ENCODE measurements around the gene QRICH1.

Gene QRICH1

DNA sequence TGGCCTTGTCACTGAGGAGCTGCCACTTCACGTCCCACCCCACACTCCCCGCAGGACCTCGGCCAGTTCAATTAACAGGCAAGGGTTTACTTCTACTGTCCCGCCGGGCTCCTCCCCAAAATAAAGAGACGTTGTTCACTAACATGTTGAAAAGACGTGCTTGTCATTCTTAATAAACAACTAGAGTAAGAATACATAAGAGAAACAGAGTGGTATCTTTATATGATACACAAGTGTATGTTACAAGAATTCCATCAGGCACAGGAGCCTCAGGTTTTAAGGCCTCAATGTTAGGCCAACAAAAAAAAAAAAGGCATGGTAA, 64.3 kb downstream of the QRICH1 start:
- no peak for DNase-seq
- H3K36me3 ChIP-seq, result peaks cover 81% of the 10 kb centered on the region
- H3K4me3 ChIP-seq (ENCODE audit: low read depth, low read length), result peak overlapping the region; percentile 62; the same call in 1 of the 2 replicates
- peak overlapping the region; percentile 80 for H3K27ac ChIP-seq
- no peaks in the 10 kb centered on the region for H3K27me3 ChIP-seq (ENCODE audit: insufficient read depth, low read depth, severe bottlenecking)
- TF ChIP-seq, protein P1, sequence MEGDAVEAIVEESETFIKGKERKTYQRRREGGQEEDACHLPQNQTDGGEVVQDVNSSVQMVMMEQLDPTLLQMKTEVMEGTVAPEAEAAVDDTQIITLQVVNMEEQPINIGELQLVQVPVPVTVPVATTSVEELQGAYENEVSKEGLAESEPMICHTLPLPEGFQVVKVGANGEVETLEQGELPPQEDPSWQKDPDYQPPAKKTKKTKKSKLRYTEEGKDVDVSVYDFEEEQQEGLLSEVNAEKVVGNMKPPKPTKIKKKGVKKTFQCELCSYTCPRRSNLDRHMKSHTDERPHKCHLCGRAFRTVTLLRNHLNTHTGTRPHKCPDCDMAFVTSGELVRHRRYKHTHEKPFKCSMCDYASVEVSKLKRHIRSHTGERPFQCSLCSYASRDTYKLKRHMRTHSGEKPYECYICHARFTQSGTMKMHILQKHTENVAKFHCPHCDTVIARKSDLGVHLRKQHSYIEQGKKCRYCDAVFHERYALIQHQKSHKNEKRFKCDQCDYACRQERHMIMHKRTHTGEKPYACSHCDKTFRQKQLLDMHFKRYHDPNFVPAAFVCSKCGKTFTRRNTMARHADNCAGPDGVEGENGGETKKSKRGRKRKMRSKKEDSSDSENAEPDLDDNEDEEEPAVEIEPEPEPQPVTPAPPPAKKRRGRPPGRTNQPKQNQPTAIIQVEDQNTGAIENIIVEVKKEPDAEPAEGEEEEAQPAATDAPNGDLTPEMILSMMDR (IDR thresholded peaks at IDR 0.05; ENCODE audit: low read depth, low read length), result no peak
- no peaks in the 10 kb centered on the region for H3K9me3 ChIP-seq (ENCODE audit: severe bottlenecking)

DNA sequence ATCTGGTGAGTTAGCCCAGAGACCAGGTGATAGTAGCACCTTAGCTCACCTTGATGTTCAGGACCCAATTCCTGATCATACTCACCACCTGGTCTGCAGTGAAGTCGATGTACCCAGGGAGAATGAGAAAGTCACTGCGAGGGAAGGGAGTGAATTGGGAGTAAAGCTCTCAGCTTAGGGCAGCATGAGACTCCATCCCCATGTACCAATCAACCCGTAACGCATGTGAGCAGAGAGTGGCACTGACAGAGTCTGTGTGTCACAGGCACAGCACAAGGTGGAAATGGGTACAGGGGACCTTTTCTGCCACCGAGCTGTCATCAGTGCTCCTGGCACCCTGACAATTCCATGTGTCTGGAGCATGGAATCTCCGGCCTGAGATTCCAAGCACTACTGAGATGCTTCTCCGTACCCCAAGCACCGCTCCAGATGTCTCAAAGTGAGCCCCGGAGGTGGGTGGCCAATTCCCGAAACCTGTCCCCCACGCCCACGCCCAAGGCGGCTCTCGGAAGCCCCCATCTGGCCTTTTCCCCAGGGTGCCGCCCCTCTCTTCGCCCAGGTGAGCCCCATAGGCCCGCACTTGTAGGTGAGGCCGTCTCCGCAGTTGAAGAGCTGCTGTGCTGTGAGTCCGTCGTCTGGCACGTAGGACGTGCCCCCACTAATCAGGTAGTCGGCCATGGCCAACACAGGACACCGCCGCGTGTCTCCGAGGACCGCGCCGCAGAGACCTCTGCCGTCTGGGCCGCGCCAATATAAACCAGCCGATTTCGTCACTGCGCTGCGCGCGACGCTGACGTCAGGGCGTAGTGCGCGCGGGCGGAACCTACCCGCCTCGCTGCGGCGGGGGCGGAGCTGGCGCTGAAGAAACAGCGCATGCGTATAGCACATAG, 65.0 kb downstream of the QRICH1 start, which contains the start of gene IMPDH2:
IMPDH2 (minus strand) TSS at position 726 of the 890 bp plus-strand sequence; CDS start at position 678, 48 bp downstream.
- Histone ChIP-seq H3K4me3 (ENCODE audit: low read depth, low read length) (peak within 1 kb of the TSS; percentile 62), H3K27ac (peak within 1 kb of the TSS; percentile 80), H3K27me3 (ENCODE audit: insufficient read depth, low read depth, severe bottlenecking) (no peaks in the 10 kb centered on the region), H3K9me3 (ENCODE audit: severe bottlenecking) (no peaks in the 10 kb centered on the region), H3K36me3 (peaks cover 86% of the 10 kb centered on the region)
- TF ChIP-seq, protein P1 (IDR thresholded peaks at IDR 0.05; ENCODE audit: low read depth, low read length), result no peak; the same call in 1 of the 2 replicates
- peak; percentile 92 for DNase-seq

DNA sequence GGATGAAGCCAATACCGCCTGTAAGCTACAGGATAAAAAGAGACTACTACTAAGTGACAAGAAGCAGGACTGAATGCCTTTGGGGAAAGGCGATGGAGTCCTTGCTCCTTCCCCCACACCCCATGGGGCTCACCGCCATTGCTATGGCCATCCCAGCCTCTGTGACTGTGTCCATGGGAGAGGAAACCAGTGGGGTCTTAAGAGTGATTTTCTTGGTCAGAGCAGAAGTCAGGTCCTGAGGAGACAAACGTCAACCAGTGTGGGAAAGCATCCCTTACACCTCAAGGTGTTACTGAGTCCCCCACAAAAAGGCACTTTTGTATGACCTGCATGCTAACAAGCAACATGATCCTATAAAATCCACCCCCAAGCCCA, 65.6 kb downstream of the QRICH1 start:
- peak overlapping the region; percentile 80 for H3K27ac ChIP-seq

DNA sequence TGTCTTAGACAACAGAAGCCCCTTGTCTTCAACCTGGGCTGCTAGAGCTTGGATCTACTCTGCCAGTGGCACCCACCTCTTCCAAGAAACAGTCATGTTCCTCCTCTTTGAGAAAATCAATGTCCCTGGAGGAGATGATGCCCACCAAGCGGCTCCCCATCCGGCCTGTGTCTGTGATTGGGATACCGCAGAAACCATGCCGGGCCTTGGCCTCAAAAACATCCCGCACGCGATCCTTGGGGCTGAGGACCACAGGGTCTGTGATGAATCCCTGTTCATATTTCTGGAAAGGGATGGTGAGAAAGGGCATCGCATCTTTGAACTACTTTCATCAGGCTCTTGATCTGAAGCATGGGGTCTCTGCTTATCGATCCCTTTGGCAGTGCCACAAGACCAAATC, 66.2 kb downstream of the QRICH1 start:
- no peaks in the 10 kb centered on the region for H3K9me3 ChIP-seq (ENCODE audit: severe bottlenecking)

More for the DNA sequence above, 65.6 kb downstream of the QRICH1 start:
- TF ChIP-seq, protein P1 (IDR thresholded peaks at IDR 0.05; ENCODE audit: low read depth, low read length), result no peak
- H3K4me3 ChIP-seq (ENCODE audit: low read depth, low read length), result peak overlapping the region; percentile 62
- DNase-seq, result no peak
- H3K27me3 ChIP-seq (ENCODE audit: insufficient read depth, low read depth, severe bottlenecking), result no peaks in the 10 kb centered on the region
- H3K9me3 ChIP-seq (ENCODE audit: severe bottlenecking), result no peaks in the 10 kb centered on the region
- peaks cover 86% of the 10 kb centered on the region for H3K36me3 ChIP-seq

DNA sequence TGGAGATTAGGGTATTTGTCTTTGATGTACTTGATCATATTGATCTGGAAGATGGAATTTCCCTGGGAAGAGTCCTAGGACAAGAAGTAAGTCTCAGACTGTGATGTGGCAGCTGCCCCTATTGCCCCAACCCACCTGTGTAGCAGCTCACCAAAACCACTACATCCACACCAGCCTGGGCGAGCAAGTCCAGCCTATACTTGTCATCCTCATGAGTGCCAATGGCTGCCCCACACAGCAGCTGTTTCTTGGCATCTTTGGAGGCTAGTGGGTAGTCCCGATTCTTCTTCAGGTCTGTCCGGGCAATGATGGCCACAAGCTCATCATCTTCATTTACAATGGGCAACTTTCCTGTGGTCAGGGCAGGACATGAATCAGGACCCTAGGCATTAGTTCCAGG, 67.3 kb downstream of the QRICH1 start:
- no peak overlapping the region for H3K27ac ChIP-seq
- no peaks in the 10 kb centered on the region for H3K9me3 ChIP-seq (ENCODE audit: severe bottlenecking)
- H3K4me3 ChIP-seq (ENCODE audit: low read depth, low read length), result no peak overlapping the region
- TF ChIP-seq, protein P1 (IDR thresholded peaks at IDR 0.05; ENCODE audit: low read depth, low read length), result no peak
- H3K36me3 ChIP-seq, result peaks cover 72% of the 10 kb centered on the region
- DNase-seq, result no peak
- H3K27me3 ChIP-seq (ENCODE audit: insufficient read depth, low read depth, severe bottlenecking), result no peaks in the 10 kb centered on the region

More for the DNA sequence above, 66.2 kb downstream of the QRICH1 start:
- DNase-seq, result no peak
- Histone ChIP-seq H3K27me3 (ENCODE audit: insufficient read depth, low read depth, severe bottlenecking) (no peaks in the 10 kb centered on the region), H3K27ac (no peak overlapping the region; the same call in 1 of the 2 replicates), H3K4me3 (ENCODE audit: low read depth, low read length) (no peak overlapping the region), H3K36me3 (peaks cover 83% of the 10 kb centered on the region)
- TF ChIP-seq, protein P1 (IDR thresholded peaks at IDR 0.05; ENCODE audit: low read depth, low read length), result no peak

Measured in WERI-Rb-1 (cell line).